Measurements from ENCODE around the gene IGF2BP3.

The IGF2BP3 gene

GRCh38 chr7:23472046-23472445 lies 1.8 kb upstream of the IGF2BP3 start:
- no peak for DNase-seq

DNA sequence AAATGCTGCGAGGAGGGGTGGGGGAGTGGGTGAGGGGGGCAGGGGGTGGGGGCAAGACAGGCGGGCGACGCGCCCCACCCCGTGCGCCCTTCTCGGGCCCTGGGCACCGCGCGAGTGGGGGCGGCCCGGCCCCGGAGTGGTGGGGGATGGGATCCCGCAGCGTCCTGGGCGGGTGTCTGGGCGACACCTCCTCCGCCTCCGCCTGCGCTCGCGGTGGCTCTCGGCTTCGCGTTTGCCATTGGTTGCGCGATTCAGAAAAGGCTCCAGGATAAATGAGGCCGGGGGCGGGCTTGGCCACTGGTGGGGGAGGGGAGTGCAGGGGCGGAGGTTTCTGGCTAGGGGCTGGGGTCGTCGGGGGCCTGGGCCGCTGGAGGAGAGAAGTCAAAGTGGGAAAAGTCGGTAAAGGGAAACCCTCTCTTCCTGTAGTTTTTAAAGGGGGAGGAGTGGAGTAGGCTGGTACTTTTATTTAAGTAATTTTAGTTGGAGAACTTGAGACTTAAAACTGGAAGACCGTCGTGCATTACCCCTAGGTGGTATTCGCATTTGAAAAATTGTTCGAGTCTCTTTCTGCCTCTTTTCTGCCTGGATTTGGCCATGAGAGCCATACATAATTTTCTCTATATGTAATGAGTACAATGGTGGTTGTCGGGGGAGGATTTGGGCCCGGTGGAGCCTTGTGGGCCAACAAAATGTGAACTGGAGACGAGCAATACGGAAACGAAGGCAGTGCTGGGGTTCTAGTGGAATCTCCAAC lies 992 bp upstream of the IGF2BP3 start:
- no peak for DNase-seq

DNA sequence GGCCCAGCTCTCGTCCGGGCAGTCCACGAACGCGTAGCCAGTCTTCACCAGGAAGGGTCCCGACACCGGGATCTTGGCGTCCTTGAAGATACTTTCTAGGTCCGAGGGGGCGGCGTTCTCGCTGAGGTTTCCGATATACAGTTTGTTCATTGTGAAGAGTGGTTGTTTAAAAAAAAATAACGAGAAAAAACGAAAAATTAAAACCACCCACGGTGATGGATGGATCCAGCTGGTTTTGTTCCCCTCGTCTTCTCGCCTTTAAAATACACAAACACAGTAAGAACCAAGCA lies 385 bp downstream of the IGF2BP3 start:
- DNase-seq, result no peak

DNA sequence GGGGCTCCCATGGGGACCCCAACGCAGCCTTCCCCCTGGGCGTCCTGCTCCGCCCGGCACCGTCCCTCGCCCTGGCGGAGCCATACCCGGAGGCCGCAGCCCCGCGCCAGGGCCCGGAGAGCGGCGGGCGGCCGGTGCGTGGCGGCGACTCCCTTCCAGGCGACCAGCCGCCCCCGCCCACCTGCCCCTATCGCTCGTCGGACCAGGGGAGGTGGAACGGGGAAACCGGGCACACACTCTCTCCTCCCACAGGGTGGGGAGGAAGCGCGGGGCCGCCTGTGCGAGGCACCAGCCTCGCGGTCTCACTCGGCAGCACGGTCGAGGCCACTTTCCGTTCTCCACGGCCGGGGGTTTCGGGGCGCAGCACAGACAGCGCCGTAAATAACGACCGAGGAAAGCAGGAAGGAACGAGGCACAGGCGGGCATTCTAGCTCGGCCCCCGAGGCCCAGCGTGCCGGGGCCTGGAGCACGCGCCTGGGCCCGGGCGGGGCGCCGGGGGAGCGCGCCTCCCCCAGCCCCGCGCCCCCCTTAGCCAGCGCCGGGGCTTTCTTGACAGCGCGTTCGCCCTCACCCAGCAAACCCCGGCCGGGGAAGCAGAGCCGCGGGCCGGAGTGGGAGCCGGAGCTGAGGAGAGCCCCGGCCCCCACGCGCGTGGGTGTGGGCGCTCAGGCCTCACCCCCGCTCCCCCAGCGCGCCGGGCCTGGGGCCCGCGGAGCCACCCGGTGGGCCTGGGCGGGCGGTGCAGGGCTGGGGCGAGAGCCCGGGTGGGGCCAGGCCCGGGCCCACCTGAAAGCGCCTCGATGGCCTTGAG lies 936 bp downstream of the IGF2BP3 start:
- no peak for DNase-seq

DNA sequence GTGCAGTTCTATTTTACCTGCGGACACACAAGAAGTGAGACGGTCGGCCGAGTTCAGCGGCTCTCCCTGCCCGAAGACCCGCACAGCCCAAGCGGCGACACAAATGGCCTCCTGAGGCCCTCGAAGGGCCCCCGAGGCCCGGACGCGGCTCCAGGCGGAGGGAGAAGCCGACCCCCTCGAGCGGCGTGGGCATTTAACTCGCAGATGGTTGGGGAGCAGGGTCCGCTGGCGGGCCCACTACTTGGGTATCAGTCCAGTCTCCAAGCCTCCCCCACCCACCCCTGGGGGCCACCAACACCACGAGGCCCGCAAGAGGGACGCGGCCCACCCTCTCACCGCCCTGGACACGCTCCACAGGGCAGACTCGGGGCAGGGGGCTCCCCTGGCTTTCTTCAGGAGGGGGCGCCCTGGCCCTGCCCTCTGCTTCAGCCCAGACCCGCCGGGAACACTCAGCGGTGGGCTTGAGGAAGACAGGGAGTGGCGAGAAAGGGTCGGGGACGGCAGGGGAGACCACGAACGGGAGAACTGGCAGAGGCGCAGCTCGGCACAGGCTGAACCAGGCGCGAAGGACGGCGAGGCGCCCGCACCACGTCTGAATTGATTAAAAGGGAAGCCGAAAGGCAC lies 1.7 kb downstream of the IGF2BP3 start:
- DNase-seq, result no peak

DNA sequence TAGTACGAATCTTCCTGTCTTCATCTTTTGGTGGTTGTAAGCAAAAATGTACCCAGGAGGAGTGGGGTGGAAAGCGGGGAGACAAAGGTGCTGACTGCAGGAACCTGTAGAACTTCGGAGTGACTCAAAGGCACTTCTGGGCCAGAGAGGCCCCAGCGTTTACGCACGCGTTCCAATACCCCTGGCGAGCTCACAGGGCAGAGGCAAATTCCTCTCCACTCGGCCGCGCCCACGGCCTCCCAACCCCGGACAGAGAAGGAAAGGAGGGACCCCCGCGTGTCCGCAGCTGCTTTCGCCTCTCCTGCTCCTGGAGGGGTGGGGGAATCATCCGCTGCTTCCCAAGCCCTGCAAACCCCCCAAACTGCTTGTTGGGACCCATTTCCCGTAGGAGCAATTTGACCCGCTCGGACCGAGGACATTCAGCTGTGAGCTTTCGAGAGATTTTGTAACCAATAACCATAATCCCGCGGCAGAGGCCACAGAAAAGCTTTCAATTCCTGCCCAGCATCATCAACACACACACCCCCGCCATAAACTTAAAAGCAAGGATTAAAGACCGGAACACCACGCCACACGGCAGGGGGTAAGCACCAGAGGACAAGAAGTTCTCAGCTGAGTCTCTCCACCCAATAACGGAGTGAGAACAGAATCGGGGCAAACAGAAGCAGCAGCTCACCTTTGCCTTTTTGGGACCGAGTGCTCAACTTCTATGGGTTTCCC lies 2.3 kb downstream of the IGF2BP3 start:
- DNase-seq, result no peak

GRCh38 chr7:23467291-23467805 lies 2.9 kb downstream of the IGF2BP3 start:
- DNase-seq, result no peak

DNA sequence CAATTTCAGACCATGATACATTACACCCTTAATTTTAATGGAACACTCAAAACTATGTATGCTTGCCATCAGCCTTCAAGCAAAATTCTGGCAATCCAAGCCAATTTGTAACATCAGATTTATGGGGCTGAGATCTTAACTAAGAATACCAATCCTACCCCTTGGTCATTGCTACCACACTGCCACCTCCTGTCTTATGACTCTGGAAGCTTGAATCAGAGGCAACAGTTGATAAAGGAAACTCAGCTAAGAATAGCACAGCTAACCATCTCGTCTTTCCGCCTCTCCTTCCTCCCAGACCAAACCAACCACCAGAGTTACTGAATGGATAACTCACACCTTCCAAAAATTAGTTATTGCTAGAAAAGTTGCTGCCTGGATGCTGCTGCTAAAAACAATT lies 7.4 kb downstream of the IGF2BP3 start:
- DNase-seq, result peak in 1 of 2 donors; percentile 25

GRCh38 chr7:23458044-23458443 lies 12.2 kb downstream of the IGF2BP3 start:
- no peak for DNase-seq

DNA sequence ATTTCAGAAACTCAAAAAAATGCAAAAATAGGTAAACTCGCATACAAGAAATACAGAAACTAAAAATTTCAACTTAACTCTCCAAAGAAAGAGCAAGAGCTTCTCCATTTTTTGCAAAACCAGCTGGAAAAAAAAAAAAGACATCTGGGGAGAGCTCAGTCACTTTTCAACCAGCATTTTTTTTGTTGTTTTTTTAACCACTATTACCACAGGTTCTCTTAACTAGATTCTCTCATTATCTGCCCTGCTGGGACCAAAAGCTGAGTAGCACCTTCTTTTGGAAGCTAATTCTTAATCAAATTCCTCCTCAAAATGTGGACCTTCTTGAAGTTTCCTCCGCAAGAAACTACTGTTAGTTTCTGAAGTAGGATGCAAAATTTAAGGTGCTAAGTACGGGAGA lies 14.2 kb downstream of the IGF2BP3 start:
- DNase-seq, result no peak

- no peak for DNase-seq
Measured at GRCh38 chr7:23454881-23455526, 15.3 kb downstream of the IGF2BP3 start.

DNA sequence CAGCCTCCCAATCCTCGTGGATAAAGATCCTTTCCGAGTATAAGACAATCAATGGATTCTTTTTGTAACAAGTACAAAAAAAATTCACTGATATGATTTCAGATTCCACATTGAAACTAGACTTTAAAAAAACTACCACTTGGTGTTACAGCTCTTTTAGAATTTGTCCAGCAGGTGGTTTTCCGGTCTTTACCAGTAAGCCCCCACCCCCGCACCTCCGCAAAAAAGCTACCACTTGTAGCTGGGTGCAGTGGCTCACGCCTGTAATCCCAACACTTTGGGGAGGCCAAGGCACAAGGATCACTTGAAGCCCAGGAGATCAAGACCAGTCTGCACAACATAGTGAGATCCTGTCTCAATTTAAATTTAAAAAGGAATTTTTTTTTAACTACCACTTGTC lies 19.8 kb downstream of the IGF2BP3 start:
- no peak for DNase-seq

DNA sequence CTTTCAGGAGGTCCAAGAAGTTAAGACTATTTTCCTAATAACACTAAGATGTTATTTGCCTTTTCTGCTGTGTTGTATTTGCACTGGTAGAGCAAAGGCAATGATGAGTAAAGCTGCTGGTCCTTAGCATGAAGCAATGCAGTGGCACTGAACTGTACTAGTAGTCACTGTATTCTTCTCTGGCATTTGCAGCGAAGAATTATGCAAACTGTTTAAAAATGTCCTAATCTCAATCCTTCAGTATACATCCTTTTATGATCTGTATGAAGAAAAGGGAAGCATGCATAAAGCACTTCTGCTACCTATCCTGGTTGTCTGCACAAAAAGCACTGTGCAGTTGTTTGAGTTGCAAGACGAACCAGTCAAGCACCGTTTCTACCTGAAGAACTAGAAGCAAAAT lies 20.4 kb downstream of the IGF2BP3 start:
- DNase-seq, result no peak

DNA sequence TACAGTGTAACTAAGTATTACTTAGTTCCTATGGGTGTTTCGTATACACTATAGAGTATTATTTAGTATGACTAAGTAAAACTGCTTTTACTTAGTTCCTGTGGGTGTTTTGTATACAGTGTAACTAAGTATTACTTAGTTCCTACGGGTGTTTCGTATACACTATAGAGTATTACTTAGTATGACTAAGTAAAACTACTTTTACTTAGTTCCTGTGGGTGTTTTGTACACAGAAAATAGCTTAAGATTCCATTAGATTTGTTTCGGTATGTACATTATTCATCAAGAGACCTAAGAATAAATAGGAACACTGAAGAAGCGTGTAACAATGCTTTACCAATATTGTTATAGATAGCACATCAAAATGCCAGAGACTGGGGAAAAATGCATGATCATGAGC lies 25.0 kb downstream of the IGF2BP3 start:
- no peak for DNase-seq

- no peak for DNase-seq
Measured at GRCh38 chr7:23443974-23444373, 26.3 kb downstream of the IGF2BP3 start.

GRCh38 chr7:23438171-23438570 lies 32.1 kb downstream of the IGF2BP3 start:
- DNase-seq, result no peak

- DNase-seq, result no peak
Measured at GRCh38 chr7:23434147-23434917, 36.0 kb downstream of the IGF2BP3 start.

GRCh38 chr7:23431702-23432199 lies 38.5 kb downstream of the IGF2BP3 start:
- no peak for DNase-seq

DNA sequence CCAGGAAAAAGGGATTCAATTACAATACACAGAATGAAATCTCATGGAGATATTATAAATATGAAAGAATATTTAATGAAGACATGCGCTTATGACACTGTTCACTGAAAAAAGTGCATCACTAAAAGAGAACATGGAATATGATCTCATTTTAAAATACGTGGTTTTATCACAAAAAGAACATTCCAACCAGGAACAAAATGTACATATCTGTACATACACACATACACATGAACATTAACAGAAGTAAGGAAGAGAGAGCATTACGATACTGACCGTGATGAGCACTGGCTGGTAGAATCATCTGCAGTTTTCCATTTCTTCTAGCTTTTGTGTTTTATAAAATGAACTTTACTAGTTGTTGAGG lies 39.4 kb downstream of the IGF2BP3 start:
- no peak for DNase-seq

GRCh38 chr7:23426876-23427275 lies 43.4 kb downstream of the IGF2BP3 start:
- DNase-seq, result no peak

DNA sequence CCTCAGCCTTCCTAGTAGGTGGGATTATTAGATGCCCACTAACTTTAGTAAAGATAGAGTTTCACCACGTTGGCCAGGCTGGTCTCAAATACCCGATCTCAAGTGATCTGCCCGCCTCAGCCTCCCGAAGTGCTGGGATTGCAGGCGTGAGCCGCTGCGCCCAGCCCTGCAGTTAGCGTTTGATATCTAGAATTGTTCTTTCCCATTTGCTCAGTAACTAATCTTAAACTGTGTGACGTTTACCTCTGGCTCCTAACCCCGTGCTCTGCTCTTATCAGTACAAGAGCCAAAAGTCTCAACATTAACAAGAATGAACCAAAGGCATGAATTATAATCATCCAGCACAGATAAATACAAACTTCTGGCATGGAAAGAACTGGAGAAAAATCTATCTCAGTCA lies 47.4 kb downstream of the IGF2BP3 start:
- DNase-seq, result no peak

GRCh38 chr7:23422384-23422783 lies 47.9 kb downstream of the IGF2BP3 start:
- DNase-seq, result no peak

Measured in hippocampal formation (tissue), 2 donors.